Neuronal stem cell (in vitro differentiated cells): Measurements from ENCODE around the gene ISLR2.

ENCODE experiments used
- DNase-seq: peaks from one replicate; pipeline ENCODE4 v3.0.0-alpha.2; 2013; ENCODE audit warnings: low spot score
- H2AFZ ChIP-seq: one replicate; pipeline ENCODE4 v1.6.1; 2013; ENCODE audit warnings: mild to moderate bottlenecking, low read length, inconsistent platforms
- H2AK5ac ChIP-seq: 2 replicates; pipeline ENCODE4 v1.6.1; 2013; ENCODE audit warnings: low read depth, mild to moderate bottlenecking, inconsistent platforms, low read length, moderate library complexity, mixed read lengths
- H2BK120ac ChIP-seq: 2 replicates; pipeline ENCODE4 v1.6.1; 2013; ENCODE audit warnings: low read depth, mild to moderate bottlenecking, inconsistent platforms, low read length, moderate library complexity, mixed read lengths
- H2BK12ac ChIP-seq: one replicate; pipeline ENCODE4 v1.6.1; 2013; ENCODE audit warnings: low read length, inconsistent platforms
- H2BK15ac ChIP-seq: 2 replicates; pipeline ENCODE4 v1.6.1; 2013; ENCODE audit warnings: mild to moderate bottlenecking, low read length, inconsistent platforms, mixed read lengths
- H2BK5ac ChIP-seq: one replicate; pipeline ENCODE4 v1.6.1; 2013; ENCODE audit warnings: inconsistent platforms, mild to moderate bottlenecking, low read length, moderate library complexity
- H3K14ac ChIP-seq: one replicate; pipeline ENCODE4 v1.6.1; 2013; ENCODE audit warnings: low read length, inconsistent platforms
- H3K18ac ChIP-seq: 2 replicates; pipeline ENCODE4 v1.6.1; 2013; ENCODE audit warnings: low read length, inconsistent platforms
- H3K23ac ChIP-seq: 2 replicates; pipeline ENCODE4 v1.6.1; 2013; ENCODE audit warnings: low read depth, mild to moderate bottlenecking, mixed read lengths, low read length, inconsistent platforms; ENCODE audit not compliant: poor library complexity
- H3K27ac ChIP-seq: replicated peaks from 3 replicates; pipeline ENCODE4 v1.5.1; 2013; ENCODE audit warnings: low read length, inconsistent platforms
- H3K27me3 ChIP-seq, 3 experiments: 2 replicates each; pipeline ENCODE4 v1.6.1; 2013; ENCODE audit warnings: low read length in 3 of 3, mild to moderate bottlenecking in 2 of 3, inconsistent platforms in 1 of 3, low read depth in 1 of 3, mixed read lengths in 1 of 3, moderate library complexity in 1 of 3; ENCODE audit not compliant: control insufficient read depth in 3 of 3, insufficient read depth in 3 of 3
- H3K36me3 ChIP-seq, 2 donors: replicated peaks in 1 of 2; 2 replicates each; pipeline ENCODE4 v1.6.1; 2013; ENCODE audit warnings: low read length in 2 of 2; ENCODE audit not compliant: control insufficient read depth in 2 of 2, insufficient read depth in 2 of 2
- H3K4ac ChIP-seq: 2 replicates; pipeline ENCODE4 v1.6.1; 2013; ENCODE audit warnings: inconsistent platforms, mild to moderate bottlenecking, low read length, moderate library complexity
- H3K4me1 ChIP-seq, 2 donors: 1 replicate in 1 of 2; 2 replicates in 1 of 2; pipeline ENCODE4 v1.6.1; 2013; ENCODE audit warnings: low read length in 2 of 2, low read depth in 1 of 2; ENCODE audit not compliant: control insufficient read depth in 2 of 2, insufficient read depth in 1 of 2
- H3K4me2 ChIP-seq: one replicate; pipeline ENCODE4 v1.6.1; 2013; ENCODE audit warnings: mild to moderate bottlenecking, low read length, inconsistent platforms; ENCODE audit not compliant: insufficient read depth, poor library complexity, severe bottlenecking
- H3K4me3 ChIP-seq, 2 donors: 2 replicates each; pipeline ENCODE4 v1.5.1; 2013; ENCODE audit warnings: low read length in 2 of 2, mild to moderate bottlenecking in 2 of 2, inconsistent platforms in 1 of 2, moderate library complexity in 1 of 2
- H3K79me1 ChIP-seq: one replicate; pipeline ENCODE4 v1.6.1; 2013; ENCODE audit warnings: low read depth, mild to moderate bottlenecking, inconsistent platforms, low read length, moderate library complexity
- H3K9ac ChIP-seq: one replicate; pipeline ENCODE4 v1.6.1; 2013; ENCODE audit warnings: mild to moderate bottlenecking, low read depth, low read length, inconsistent platforms; ENCODE audit not compliant: poor library complexity
- H3K9me3 ChIP-seq, 2 donors: replicated peaks in 1 of 2; 2 replicates each; pipeline versions ENCODE3 to v1.6.1; 2013; ENCODE audit warnings: low read length in 2 of 2, mild to moderate bottlenecking in 2 of 2, inconsistent platforms in 1 of 2, low read depth in 1 of 2, mixed read lengths in 1 of 2, moderate library complexity in 1 of 2; ENCODE audit not compliant: control insufficient read depth in 2 of 2, insufficient read depth in 1 of 2
- H4K8ac ChIP-seq: one replicate; pipeline ENCODE4 v1.6.1; 2013; ENCODE audit warnings: low read depth, mild to moderate bottlenecking, inconsistent platforms, low read length, moderate library complexity
- H4K91ac ChIP-seq: one replicate; pipeline ENCODE4 v1.6.1; 2013; ENCODE audit warnings: low read length, low read depth, mild to moderate bottlenecking, inconsistent platforms; ENCODE audit not compliant: poor library complexity
- WGBS, 2 donors: extraction: QIAGEN DNeasy Blood & Tissue Kit; methylation state at CpG; one replicate each; pipeline ENCODE4 v1.1.7; 2013; ENCODE audit warnings: missing lambda C conversion rate in 2 of 2, mixed read lengths in 1 of 2; ENCODE audit not compliant: insufficient read length in 2 of 2, insufficient replicate concordance in 1 of 2; ENCODE audit errors: extremely low coverage in 2 of 2; 5-methylcytosine and 5-hydroxymethylcytosine counted together

The ISLR2 gene

GRCh38 chr15:74146277-74146800 lies 16.0 kb downstream of the ISLR2 start:
- Histone ChIP-seq H4K91ac (no peak overlapping the region), H3K9ac (no peak overlapping the region), H3K4me2 (no peak overlapping the region), H3K79me1 (no peaks in the 10 kb centered on the region), H3K4me1 (no peaks in the 10 kb centered on the region), H3K27ac (no peak overlapping the region), H2BK12ac (no peak overlapping the region), H3K14ac (no peak overlapping the region), H3K36me3 (no peaks in the 10 kb centered on the region), H2AK5ac (no peak overlapping the region), H2BK15ac (no peak overlapping the region), H4K8ac (no peak overlapping the region), H3K23ac (no peak overlapping the region), H3K18ac (no peak overlapping the region), H3K27me3 (no peaks in the 10 kb centered on the region), H2AFZ (no peak overlapping the region), H3K4me3 (no peak overlapping the region), H3K4ac (no peak overlapping the region), H2BK5ac (no peak overlapping the region), H2BK120ac (no peak overlapping the region), H3K9me3 (peaks cover 0 to 1% of the 10 kb centered on the region in 2 donors)
- DNase-seq: no peak
- no CpG with 5 or more reads among the region's 1 CpG for WGBS, 2 donors

GRCh38 chr15:74147051-74147450 lies 16.7 kb downstream of the ISLR2 start:
- H3K27me3 ChIP-seq: no peaks in the 10 kb centered on the region
- no peak overlapping the region for H2BK12ac ChIP-seq
- H3K23ac ChIP-seq: no peak overlapping the region
- no peak overlapping the region for H3K27ac ChIP-seq
- H3K36me3 ChIP-seq: no peaks in the 10 kb centered on the region
- no peak overlapping the region for H3K14ac ChIP-seq
- H3K9ac ChIP-seq: no peak overlapping the region
- no peak overlapping the region for H3K4ac ChIP-seq
- H2AK5ac ChIP-seq: no peak overlapping the region
- WGBS, 2 donors: no CpG with 5 or more reads among the region's 2 CpGs
- H3K9me3 ChIP-seq: peaks cover 0 to 1% of the 10 kb centered on the region in 2 donors
- no peak overlapping the region for H2AFZ ChIP-seq
- no peak overlapping the region for H2BK5ac ChIP-seq
- no peak overlapping the region for H2BK120ac ChIP-seq
- H3K18ac ChIP-seq: no peak overlapping the region
- H2BK15ac ChIP-seq: no peak overlapping the region
- H3K4me3 ChIP-seq: no peak overlapping the region
- H3K79me1 ChIP-seq: no peaks in the 10 kb centered on the region
- H4K91ac ChIP-seq: no peak overlapping the region
- H4K8ac ChIP-seq: no peak overlapping the region
- H3K4me1 ChIP-seq: no peaks in the 10 kb centered on the region
- H3K4me2 ChIP-seq: no peak overlapping the region
- DNase-seq: no peak

- Histone ChIP-seq H3K36me3 (no peaks in the 10 kb centered on the region), H3K4me3 (no peak overlapping the region), H3K9me3 (no peaks in the 10 kb centered on the region), H2BK5ac (no peak overlapping the region), H3K4ac (no peak overlapping the region), H3K14ac (no peak overlapping the region), H2BK12ac (no peak overlapping the region), H3K4me1 (peaks cover 6 to 16% of the 10 kb centered on the region in 2 donors), H4K91ac (no peak overlapping the region), H3K18ac (no peak overlapping the region), H3K27me3 (no peaks in the 10 kb centered on the region), H3K27ac (no peak overlapping the region), H2BK15ac (no peak overlapping the region), H2AK5ac (no peak overlapping the region), H4K8ac (no peak overlapping the region), H3K4me2 (no peak overlapping the region), H3K79me1 (no peaks in the 10 kb centered on the region), H2AFZ (peak overlapping the region; percentile 78), H2BK120ac (no peak overlapping the region), H3K23ac (no peak overlapping the region), H3K9ac (no peak overlapping the region)
- WGBS, 2 donors: no CpG with 5 or more reads among the region's 14 CpGs
- DNase-seq: no peak
These were observed 25.5 kb downstream of the ISLR2 start for GRCh38 chr15:74155766-74156417.

GRCh38 chr15:74156678-74157411 lies 26.5 kb downstream of the ISLR2 start:
- no peak overlapping the region for H4K91ac ChIP-seq
- no peak overlapping the region for H2BK12ac ChIP-seq
- H3K27me3 ChIP-seq: no peaks in the 10 kb centered on the region
- H2BK15ac ChIP-seq: no peak overlapping the region
- H3K9ac ChIP-seq: no peak overlapping the region
- no peaks in the 10 kb centered on the region for H3K79me1 ChIP-seq
- peaks cover 6 to 16% of the 10 kb centered on the region in 2 donors for H3K4me1 ChIP-seq
- no peak overlapping the region for H2BK5ac ChIP-seq
- H2AK5ac ChIP-seq: no peak overlapping the region
- no peak overlapping the region for H2BK120ac ChIP-seq
- no peak overlapping the region for H3K4me2 ChIP-seq
- no peaks in the 10 kb centered on the region for H3K9me3 ChIP-seq
- no peak overlapping the region for H4K8ac ChIP-seq
- no peak overlapping the region for H3K18ac ChIP-seq
- WGBS, 2 donors: no CpG with 5 or more reads among the region's 7 CpGs
- no peak overlapping the region for H3K4ac ChIP-seq
- H3K23ac ChIP-seq: no peak overlapping the region
- no peak overlapping the region for H3K27ac ChIP-seq
- no peak overlapping the region for H3K14ac ChIP-seq
- H3K36me3 ChIP-seq: no peaks in the 10 kb centered on the region
- H3K4me3 ChIP-seq: no peak overlapping the region
- no peak for DNase-seq
- H2AFZ ChIP-seq: peak overlapping the region; percentile 78
